ENCODE data around the gene TNFSF18. TPM values are rescaled to one million over a fixed set of nuclear protein-coding genes. Genes with fewer than 3 reads are reported as not detected.

Gene TNFSF18
- total RNA-seq, 2 experiments from 2014 or later: not detected

- Mint-ChIP-seq H3K27ac (no peak overlapping the region), H3K4me1 (ENCODE audit: low read depth) (no peaks in the 10 kb centered on the region), H3K36me3 (no peaks in the 10 kb centered on the region), H3K27me3 (no peaks in the 10 kb centered on the region), H3K9me3 (peaks cover under 1% of the 10 kb centered on the region), H3K4me3 (no peak overlapping the region)
- intact Hi-C loops (cut with micrococcal nuclease): no loop called here
- DNase-seq: no peak
- POLR2A ChIA-PET: no interaction called here
- CTCF ChIA-PET: no interaction called here
These were observed 58.9 kb downstream of the TNFSF18 start for GRCh38 chr1:172991674-172992400.

- ChIA-PET POLR2A (no interaction called here), CTCF (no interaction called here)
- intact Hi-C loops (cut with micrococcal nuclease): no loop called here
These were observed 60.0 kb downstream of the TNFSF18 start for GRCh38 chr1:172990598-172991215.

More at GRCh38 chr1:172990598-172991215, 60.0 kb downstream of the TNFSF18 start:
- Mint-ChIP-seq H3K27ac (no peak overlapping the region), H3K27me3 (no peaks in the 10 kb centered on the region), H3K36me3 (no peaks in the 10 kb centered on the region), H3K4me1 (ENCODE audit: low read depth) (no peaks in the 10 kb centered on the region), H3K4me3 (no peak overlapping the region), H3K9me3 (no peaks in the 10 kb centered on the region)
- no peak for DNase-seq

Other genes with a start within 250 kb of the TNFSF18 start
- under 1 TPM; 0.26 to 0.58 TPM for gene TNFSF4, start 156.4 kb upstream of the TNFSF18 start, total RNA-seq